ENCODE measurements around the gene MCTP2.

MCTP2 gene

GRCh38 chr15:94354655-94355054 lies 123.3 kb downstream of the MCTP2 start:
- no peak for ATAC-seq

GRCh38 chr15:94359716-94360115 lies 128.4 kb downstream of the MCTP2 start:
- no peak for ATAC-seq

GRCh38 chr15:94360251-94360685 lies 128.9 kb downstream of the MCTP2 start:
- no peak for ATAC-seq

GRCh38 chr15:94362385-94363092 lies 131.2 kb downstream of the MCTP2 start:
- no peak for ATAC-seq

- no peak for ATAC-seq
Measured at GRCh38 chr15:94363382-94363781, 132.0 kb downstream of the MCTP2 start.

- no peak for ATAC-seq
Measured at GRCh38 chr15:94366781-94367180, 135.4 kb downstream of the MCTP2 start.

- ATAC-seq = no peak
Measured at GRCh38 chr15:94367726-94368535, 136.6 kb downstream of the MCTP2 start.

GRCh38 chr15:94370206-94370935 lies 139.0 kb downstream of the MCTP2 start:
- ATAC-seq = no peak

- no peak for ATAC-seq
Measured at GRCh38 chr15:94370936-94371285, 139.6 kb downstream of the MCTP2 start.

- no peak for ATAC-seq
Measured at GRCh38 chr15:94372821-94373220, 141.5 kb downstream of the MCTP2 start.

- ATAC-seq = no peak
Measured at GRCh38 chr15:94375997-94376396, 144.6 kb downstream of the MCTP2 start.

GRCh38 chr15:94379986-94380385 lies 148.6 kb downstream of the MCTP2 start:
- no peak for ATAC-seq

- no peak for ATAC-seq
Measured at GRCh38 chr15:94380798-94381197, 149.4 kb downstream of the MCTP2 start.

- ATAC-seq = no peak
Measured at GRCh38 chr15:94381384-94381783, 150.0 kb downstream of the MCTP2 start.

GRCh38 chr15:94383041-94383440 lies 151.7 kb downstream of the MCTP2 start:
- ATAC-seq = no peak

GRCh38 chr15:94383706-94384105 lies 152.3 kb downstream of the MCTP2 start:
- no peak for ATAC-seq

GRCh38 chr15:94385441-94385840 lies 154.1 kb downstream of the MCTP2 start:
- no peak for ATAC-seq

GRCh38 chr15:94386351-94386750 lies 155.0 kb downstream of the MCTP2 start:
- no peak for ATAC-seq

GRCh38 chr15:94387442-94387841 lies 156.1 kb downstream of the MCTP2 start:
- no peak for ATAC-seq

GRCh38 chr15:94387849-94388441 lies 156.6 kb downstream of the MCTP2 start:
- no peak for ATAC-seq

GRCh38 chr15:94395640-94396039 lies 164.3 kb downstream of the MCTP2 start:
- ATAC-seq = no peak

- no peak for ATAC-seq
Measured at GRCh38 chr15:94397337-94397736, 166.0 kb downstream of the MCTP2 start.

GRCh38 chr15:94398001-94398400 lies 166.6 kb downstream of the MCTP2 start:
- no peak for ATAC-seq

Measured in activated CD4-positive, CD25-positive, alpha-beta regulatory T cell treated with anti-CD3 and anti-CD28 coated beads, Interleukin-2, amount 50 U/mL, for 24 hours (primary cell).